Jurkat, Clone E6-1 (cell line): Measurements from ENCODE around the gene SLC38A1.
A peak's percentile ranks its signal among the peaks of the same experiment; 100 is the strongest.
"Not testable (repeated sequence)": the region's sequence is repeated elsewhere in the genome, so short reads cannot be mapped to it uniquely, and the experiment has no call there.

ENCODE experiments used
- DNase-seq: peaks from one replicate; pipeline ENCODE4 v3.0.0-alpha.2; 2011; ENCODE audit warnings: low read depth, low spot score
- H3K4me3 ChIP-seq: 2 replicates; pipeline ENCODE4 v1.5.1; 2011; ENCODE audit warnings: mild to moderate bottlenecking, low read length, control low read depth, moderate library complexity

SLC38A1 gene

GRCh38 chr12:46212108-46212982 is 56.5 kb downstream of the SLC38A1 start:
- no peak for DNase-seq
- H3K4me3 ChIP-seq: no peak overlapping the region

- DNase-seq: no peak
- H3K4me3 ChIP-seq: no peak overlapping the region
Measured at GRCh38 chr12:46210873-46211439, 57.9 kb downstream of the SLC38A1 start.

GRCh38 chr12:46209914-46210872 is 58.6 kb downstream of the SLC38A1 start:
- peak; percentile 64 for DNase-seq
- no peak overlapping the region for H3K4me3 ChIP-seq

- DNase-seq: no peak
- no peak overlapping the region for H3K4me3 ChIP-seq
Measured at GRCh38 chr12:46209170-46209569, 59.7 kb downstream of the SLC38A1 start.

GRCh38 chr12:46208370-46208769 is 60.5 kb downstream of the SLC38A1 start:
- DNase-seq: no peak

GRCh38 chr12:46207644-46208043 is 61.2 kb downstream of the SLC38A1 start:
- no peak overlapping the region for H3K4me3 ChIP-seq
- DNase-seq: no peak

More at GRCh38 chr12:46208370-46208769, 60.5 kb downstream of the SLC38A1 start:
- H3K4me3 ChIP-seq: no peak overlapping the region

- H3K4me3 ChIP-seq: no peak overlapping the region
- no peak for DNase-seq
Measured at GRCh38 chr12:46206471-46206870, 62.4 kb downstream of the SLC38A1 start.

- DNase-seq: no peak
- no peak overlapping the region for H3K4me3 ChIP-seq
Measured at GRCh38 chr12:46205294-46205693, 63.5 kb downstream of the SLC38A1 start.

GRCh38 chr12:46201284-46201789 is 67.5 kb downstream of the SLC38A1 start:
- no peak for DNase-seq
- no peak overlapping the region for H3K4me3 ChIP-seq

- DNase-seq: no peak
- no peak overlapping the region for H3K4me3 ChIP-seq
Measured at GRCh38 chr12:46200551-46200950, 68.3 kb downstream of the SLC38A1 start.

- no peak overlapping the region for H3K4me3 ChIP-seq
- DNase-seq: peak; percentile 67
Measured at GRCh38 chr12:46198913-46199312, 69.9 kb downstream of the SLC38A1 start.

- no peak overlapping the region for H3K4me3 ChIP-seq
- DNase-seq: no peak
Measured at GRCh38 chr12:46197883-46198282, 71.0 kb downstream of the SLC38A1 start.

- not testable (repeated sequence) for DNase-seq, H3K4me3 ChIP-seq
Measured at GRCh38 chr12:46190533-46190932, 78.3 kb downstream of the SLC38A1 start.

- no peak overlapping the region for H3K4me3 ChIP-seq
- DNase-seq: no peak
Measured at GRCh38 chr12:46188170-46188569, 80.7 kb downstream of the SLC38A1 start.

- DNase-seq: no peak
Measured at GRCh38 chr12:46187023-46187422, 81.8 kb downstream of the SLC38A1 start.

GRCh38 chr12:46186088-46186487 is 82.8 kb downstream of the SLC38A1 start:
- DNase-seq: no peak
- H3K4me3 ChIP-seq: no peak overlapping the region

More at GRCh38 chr12:46187023-46187422, 81.8 kb downstream of the SLC38A1 start:
- H3K4me3 ChIP-seq: no peak overlapping the region

- DNase-seq: no peak
- H3K4me3 ChIP-seq: no peak overlapping the region
Measured at GRCh38 chr12:46185686-46186085, 83.2 kb downstream of the SLC38A1 start.

GRCh38 chr12:46184798-46185595 is 83.8 kb downstream of the SLC38A1 start:
- H3K4me3 ChIP-seq: no peak overlapping the region
- DNase-seq: no peak

GRCh38 chr12:46183112-46183511 is 85.7 kb downstream of the SLC38A1 start:
- no peak overlapping the region for H3K4me3 ChIP-seq
- DNase-seq: no peak
